Mesodermal cell (in vitro differentiated cells): ENCODE measurements around the gene PPA1.
"Not testable (repeated sequence)": the region's sequence is repeated elsewhere in the genome, so short reads cannot be mapped to it uniquely, and the experiment has no call there.

Experiments used
- H3K27ac ChIP-seq: 2 replicates; pipeline ENCODE4 v1.7.0; 2013; ENCODE audit warnings: mild to moderate bottlenecking, low read depth, low read length, moderate library complexity; ENCODE audit not compliant: severe bottlenecking
- H3K36me3 ChIP-seq: 2 replicates; pipeline ENCODE4 v1.7.1; 2013; ENCODE audit warnings: mild to moderate bottlenecking, low read length, moderate library complexity; ENCODE audit not compliant: control insufficient read depth, insufficient read depth
- H3K4me1 ChIP-seq: one replicate; pipeline ENCODE4 v1.7.1; 2013; ENCODE audit warnings: mild to moderate bottlenecking, low read length; ENCODE audit not compliant: insufficient read depth, control insufficient read depth, poor library complexity, severe bottlenecking
- H3K4me3 ChIP-seq: 2 replicates; pipeline ENCODE4 v1.7.0; 2013; ENCODE audit warnings: low read length, control low read depth, mild to moderate bottlenecking; ENCODE audit not compliant: insufficient read depth, poor library complexity, severe bottlenecking; ENCODE audit errors: extremely low read depth
- H3K9me3 ChIP-seq: 2 replicates; pipeline ENCODE4 v1.7.1; 2013; ENCODE audit warnings: mild to moderate bottlenecking, low read length, moderate library complexity; ENCODE audit not compliant: control insufficient read depth
- WGBS, 2 experiments: methylation state at CpG; one replicate each; pipeline ENCODE4 v1.1.5; 2013; ENCODE audit warnings: missing lambda C conversion rate in 2 of 2; ENCODE audit not compliant: insufficient coverage in 2 of 2; 5-methylcytosine and 5-hydroxymethylcytosine counted together

PPA1 gene

GRCh38 chr10:70254778-70255328, 21.6 kb upstream of the PPA1 start:
- no peaks in the 10 kb centered on the region for H3K36me3 ChIP-seq

GRCh38 chr10:70253878-70254765, 20.9 kb upstream of the PPA1 start:
- no peaks in the 10 kb centered on the region for H3K9me3 ChIP-seq
- WGBS, 2 experiments: 89% methylated on average over 8 to 13 of the region's 14 CpGs
- H3K36me3 ChIP-seq: no peaks in the 10 kb centered on the region
- H3K27ac ChIP-seq: no peak overlapping the region
- H3K4me1 ChIP-seq: no peaks in the 10 kb centered on the region
- no peak overlapping the region for H3K4me3 ChIP-seq

More at GRCh38 chr10:70254778-70255328, 21.6 kb upstream of the PPA1 start:
- Histone ChIP-seq H3K9me3 (no peaks in the 10 kb centered on the region), H3K27ac (no peak overlapping the region), H3K4me1 (no peaks in the 10 kb centered on the region), H3K4me3 (no peak overlapping the region)
- WGBS, 2 experiments: 96 to 97% methylated on average over 15 to 29 of the region's 40 CpGs

GRCh38 chr10:70250961-70251680, 17.9 kb upstream of the PPA1 start:
- H3K27ac ChIP-seq: no peak overlapping the region
- H3K4me3 ChIP-seq: no peak overlapping the region
- no peaks in the 10 kb centered on the region for H3K4me1 ChIP-seq
- 94 to 96% methylated on average over 2 to 6 of the region's 11 CpGs for WGBS, 2 experiments
- no peaks in the 10 kb centered on the region for H3K36me3 ChIP-seq
- no peaks in the 10 kb centered on the region for H3K9me3 ChIP-seq

- 92 to 100% methylated on average over 1 to 3 of the region's 6 CpGs for WGBS, 2 experiments
- H3K4me1 ChIP-seq: no peaks in the 10 kb centered on the region
Observed at GRCh38 chr10:70247360-70247759, 14.1 kb upstream of the PPA1 start.

GRCh38 chr10:70241081-70241480, 7.9 kb upstream of the PPA1 start:
- Histone ChIP-seq H3K36me3 (no peaks in the 10 kb centered on the region), H3K4me1 (no peaks in the 10 kb centered on the region), H3K27ac (no peak overlapping the region), H3K4me3 (no peak overlapping the region), H3K9me3 (no peaks in the 10 kb centered on the region)
- 90 to 94% methylated on average over 3 of the region's 3 CpGs for WGBS, 2 experiments

More at GRCh38 chr10:70247360-70247759, 14.1 kb upstream of the PPA1 start:
- no peaks in the 10 kb centered on the region for H3K36me3 ChIP-seq
- no peak overlapping the region for H3K4me3 ChIP-seq
- H3K27ac ChIP-seq: no peak overlapping the region
- H3K9me3 ChIP-seq: no peaks in the 10 kb centered on the region

GRCh38 chr10:70239986-70240385, 6.8 kb upstream of the PPA1 start:
- H3K4me1 ChIP-seq, H3K4me3 ChIP-seq, H3K9me3 ChIP-seq, H3K27ac ChIP-seq, H3K36me3 ChIP-seq: not testable (repeated sequence)
- WGBS, 2 experiments: 76 to 84% methylated on average over 11 to 12 of the region's 21 CpGs

- WGBS, 2 experiments: 93 to 96% methylated on average over 28 to 39 of the region's 55 CpGs
- H3K27ac ChIP-seq, H3K4me1 ChIP-seq, H3K9me3 ChIP-seq, H3K4me3 ChIP-seq, H3K36me3 ChIP-seq: not testable (repeated sequence)
Observed at GRCh38 chr10:70239077-70239976, 6.1 kb upstream of the PPA1 start.

GRCh38 chr10:70237958-70238536, 4.8 kb upstream of the PPA1 start:
- no CpG with 5 or more reads among the region's 6 CpGs for WGBS, 2 experiments
- H3K36me3 ChIP-seq, H3K4me1 ChIP-seq, H3K4me3 ChIP-seq, H3K9me3 ChIP-seq, H3K27ac ChIP-seq: not testable (repeated sequence)

- H3K4me3 ChIP-seq: no peak overlapping the region
Observed at GRCh38 chr10:70234668-70235447, 1.6 kb upstream of the PPA1 start.

More at GRCh38 chr10:70234668-70235447, 1.6 kb upstream of the PPA1 start:
- WGBS, 2 experiments: 89 to 90% methylated on average over 18 of the region's 18 CpGs
- peaks cover 7% of the 10 kb centered on the region for H3K36me3 ChIP-seq
- no peaks in the 10 kb centered on the region for H3K9me3 ChIP-seq
- no peak overlapping the region for H3K27ac ChIP-seq
- H3K4me1 ChIP-seq: no peaks in the 10 kb centered on the region
